Calu3 (cell line): ENCODE data around the gene SGSM1. TPM values are rescaled to one million over a fixed set of nuclear protein-coding genes. Genes with fewer than 3 reads are reported as not detected.

Experiments
- BruUV-seq: library from RNA; stranded (reverse); fragments of 400-500 nt; replicated peaks from 2 replicates; lab custom pipeline; 2021; lab: Mats Ljungman, UMichigan
- CTCF ChIA-PET: fragments of 300-600 bp; sonication (Branson Sonifier 250); formaldehyde crosslinking; loops from one replicate; lab custom pipeline; 2022; ENCODE audit warnings: antibody characterized with exemption; lab: Charles Lee
- DNase-seq: peaks from one replicate; pipeline ENCODE4 v3.0.0; 2022
- H3K27ac Mint-ChIP-seq: one replicate; pipeline ENCODE4 v1.8.0; 2022; ENCODE audit warnings: mixed read lengths; ENCODE audit not compliant: unreplicated experiment
- H3K27me3 Mint-ChIP-seq: one replicate; pipeline ENCODE4 v1.8.0; 2022; ENCODE audit warnings: mixed read lengths; ENCODE audit not compliant: unreplicated experiment
- H3K36me3 Mint-ChIP-seq: one replicate; pipeline ENCODE4 v1.8.0; 2022; ENCODE audit warnings: mild to moderate bottlenecking, moderate library complexity, mixed read lengths; ENCODE audit not compliant: insufficient read depth, unreplicated experiment
- H3K4me1 Mint-ChIP-seq: one replicate; pipeline ENCODE4 v1.8.0; 2022; ENCODE audit warnings: mild to moderate bottlenecking, low read depth, mixed read lengths; ENCODE audit not compliant: unreplicated experiment
- H3K4me3 Mint-ChIP-seq: one replicate; pipeline ENCODE4 v1.8.0; 2022; ENCODE audit warnings: mild to moderate bottlenecking, low read depth, moderate library complexity, mixed read lengths; ENCODE audit not compliant: unreplicated experiment
- H3K9me3 Mint-ChIP-seq: one replicate; pipeline ENCODE4 v1.8.0; 2022; ENCODE audit warnings: low read depth, mixed read lengths; ENCODE audit not compliant: unreplicated experiment
- intact Hi-C: fragments of 100-400 bp; cut with micrococcal nuclease; formaldehyde crosslinking; loops from one replicate; pipeline ENCODE4 v1.10.0; 2022; ENCODE audit not compliant: unreplicated experiment
- total RNA-seq: library from RNA; stranded (reverse); gene quantifications from 2 replicates; pipeline ENCODE4 v1.2.3, GENCODE V29; 2022
- TF ChIP-seq, protein P1 (sequence below): fragments of 200-600 bp; IDR thresholded peaks from one replicate; pipeline ENCODE4 v1.8.0; 2022; ENCODE audit warnings: antibody characterized with exemption; ENCODE audit not compliant: unreplicated experiment

SGSM1 gene
- total RNA-seq, 1 experiment from 2014 or later: 0.07 TPM

DNA sequence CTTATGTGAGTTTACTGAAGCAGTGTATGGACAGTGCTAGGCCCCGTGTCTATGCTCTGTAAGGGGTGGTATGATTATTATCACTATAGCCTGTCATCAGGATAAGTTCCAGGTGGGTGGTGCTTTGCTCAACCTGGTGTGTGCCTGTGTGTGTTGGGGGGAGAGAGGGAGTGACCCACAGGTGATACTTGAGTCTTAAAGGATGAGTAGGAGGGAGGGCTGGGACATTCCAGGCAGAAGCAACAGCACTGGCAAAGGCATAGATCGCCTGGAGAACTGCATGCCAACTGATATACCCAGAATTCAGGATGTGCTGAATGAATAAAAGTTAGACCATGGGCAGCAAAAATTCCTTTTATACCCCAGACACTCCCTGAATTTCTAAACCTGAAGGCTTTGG is 151.0 kb downstream of the SGSM1 start:
- DNase-seq: no peak
- H3K36me3 Mint-ChIP-seq: peaks cover 25% of the 10 kb centered on the region
- TF ChIP-seq, protein P1, sequence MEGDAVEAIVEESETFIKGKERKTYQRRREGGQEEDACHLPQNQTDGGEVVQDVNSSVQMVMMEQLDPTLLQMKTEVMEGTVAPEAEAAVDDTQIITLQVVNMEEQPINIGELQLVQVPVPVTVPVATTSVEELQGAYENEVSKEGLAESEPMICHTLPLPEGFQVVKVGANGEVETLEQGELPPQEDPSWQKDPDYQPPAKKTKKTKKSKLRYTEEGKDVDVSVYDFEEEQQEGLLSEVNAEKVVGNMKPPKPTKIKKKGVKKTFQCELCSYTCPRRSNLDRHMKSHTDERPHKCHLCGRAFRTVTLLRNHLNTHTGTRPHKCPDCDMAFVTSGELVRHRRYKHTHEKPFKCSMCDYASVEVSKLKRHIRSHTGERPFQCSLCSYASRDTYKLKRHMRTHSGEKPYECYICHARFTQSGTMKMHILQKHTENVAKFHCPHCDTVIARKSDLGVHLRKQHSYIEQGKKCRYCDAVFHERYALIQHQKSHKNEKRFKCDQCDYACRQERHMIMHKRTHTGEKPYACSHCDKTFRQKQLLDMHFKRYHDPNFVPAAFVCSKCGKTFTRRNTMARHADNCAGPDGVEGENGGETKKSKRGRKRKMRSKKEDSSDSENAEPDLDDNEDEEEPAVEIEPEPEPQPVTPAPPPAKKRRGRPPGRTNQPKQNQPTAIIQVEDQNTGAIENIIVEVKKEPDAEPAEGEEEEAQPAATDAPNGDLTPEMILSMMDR: no peak
- H3K27ac Mint-ChIP-seq: no peak overlapping the region
- BruUV-seq: no TSS peak
- no peaks in the 10 kb centered on the region for H3K27me3 Mint-ChIP-seq
- H3K9me3 Mint-ChIP-seq: no peaks in the 10 kb centered on the region
- CTCF ChIA-PET: no interaction called here
- no peak overlapping the region for H3K4me3 Mint-ChIP-seq
- H3K4me1 Mint-ChIP-seq: peaks cover 22% of the 10 kb centered on the region
- intact Hi-C loops: loop anchor here (5.0 kb wide), 1 partner anchor 35 kb away; no protein-coding TSS in a partner anchor

GRCh38 chr22:24961217-24961844 is 155.3 kb downstream of the SGSM1 start:
- CTCF ChIA-PET: no interaction called here
- Mint-ChIP-seq H3K27me3 (no peaks in the 10 kb centered on the region), H3K4me1 (peaks cover 16% of the 10 kb centered on the region), H3K27ac (no peak overlapping the region), H3K36me3 (peaks cover 5% of the 10 kb centered on the region), H3K9me3 (no peaks in the 10 kb centered on the region), H3K4me3 (no peak overlapping the region)
- BruUV-seq: no TSS peak
- intact Hi-C loops: no loop called here
- TF ChIP-seq, protein P1: no peak
- DNase-seq: no peak

DNA sequence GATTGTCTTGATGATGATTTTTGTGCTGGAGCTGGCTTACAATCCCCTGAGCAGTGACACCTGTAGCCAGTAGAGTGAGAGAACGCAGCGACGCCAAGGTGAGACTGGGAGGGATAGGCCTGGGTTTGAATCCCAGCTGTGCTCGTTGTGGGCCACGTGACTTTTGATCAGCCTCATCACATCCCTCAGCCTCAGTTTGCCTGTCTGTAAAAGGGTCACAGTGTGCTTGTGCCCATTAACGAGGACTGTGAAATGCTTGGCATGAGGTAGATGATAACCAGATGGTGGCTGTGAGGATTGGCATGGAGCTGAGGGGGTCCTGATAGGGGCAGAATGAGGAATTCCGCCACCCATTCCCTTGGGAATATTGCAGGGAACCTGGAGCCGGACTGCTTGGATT is 156.1 kb downstream of the SGSM1 start:
- H3K4me1 Mint-ChIP-seq: peaks cover 17% of the 10 kb centered on the region
- no peak overlapping the region for H3K27ac Mint-ChIP-seq
- intact Hi-C loops: no loop called here
- peaks cover 9% of the 10 kb centered on the region for H3K36me3 Mint-ChIP-seq
- CTCF ChIA-PET: no interaction called here
- no TSS peak for BruUV-seq
- H3K9me3 Mint-ChIP-seq: no peaks in the 10 kb centered on the region
- H3K4me3 Mint-ChIP-seq: no peak overlapping the region
- H3K27me3 Mint-ChIP-seq: no peaks in the 10 kb centered on the region
- no peak for DNase-seq
- TF ChIP-seq, protein P1: no peak

DNA sequence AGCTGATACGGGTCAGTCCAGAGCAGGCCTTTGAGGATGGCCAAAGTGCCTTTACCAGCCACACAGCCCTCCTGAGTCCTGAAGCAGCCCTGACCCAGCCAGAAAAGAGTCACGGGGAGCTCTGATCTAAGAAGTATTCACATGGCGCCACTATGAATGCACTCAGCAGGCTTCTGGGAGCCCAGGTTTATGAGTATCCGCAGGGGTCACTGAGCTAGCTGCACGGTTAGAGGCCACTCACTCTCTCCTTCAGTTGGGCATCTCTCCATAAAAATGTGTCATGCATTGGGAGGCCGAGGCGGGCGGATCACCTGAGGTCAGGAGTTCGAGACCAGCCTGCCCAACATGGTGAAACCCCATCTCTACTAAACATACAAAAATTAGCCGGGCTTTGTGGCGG is 156.8 kb downstream of the SGSM1 start:
- Mint-ChIP-seq H3K4me1 (peaks cover 13% of the 10 kb centered on the region), H3K36me3 (peaks cover 9% of the 10 kb centered on the region), H3K4me3 (no peak overlapping the region), H3K27me3 (no peaks in the 10 kb centered on the region), H3K27ac (no peak overlapping the region), H3K9me3 (no peaks in the 10 kb centered on the region)
- intact Hi-C loops: no loop called here
- no peak for DNase-seq
- no TSS peak for BruUV-seq
- CTCF ChIA-PET: interaction anchor here (0.6 kb wide), 1 partner anchor 25 kb away, joined by 4 read pairs; no protein-coding TSS in a partner anchor
- TF ChIP-seq, protein P1: no peak
